Stimulated activated CD8-positive, alpha-beta memory T cell treated with anti-CD3 and anti-CD28 coated beads, Interleukin-15, amount 100 ng/mL, for 4 hours (primary cell): ENCODE data around the gene PLEKHA8.
"Not testable (repeated sequence)": the region's sequence is repeated elsewhere in the genome, so short reads cannot be mapped to it uniquely, and the experiment has no call there.

Experiments used
- DNase-seq, 2 donors: peaks; one replicate each; pipeline ENCODE4 v3.0.0-alpha.2; 2020; ENCODE audit warnings: low read depth in 2 of 2

PLEKHA8 gene

GRCh38 chr7:30062587-30062986 lies 34.4 kb downstream of the PLEKHA8 start:
- no peak for DNase-seq

GRCh38 chr7:30065746-30066145 lies 37.5 kb downstream of the PLEKHA8 start:
- DNase-seq: no peak

GRCh38 chr7:30066687-30067086 lies 38.5 kb downstream of the PLEKHA8 start:
- DNase-seq: no peak

- DNase-seq: no peak
Observed at GRCh38 chr7:30068117-30068516, 39.9 kb downstream of the PLEKHA8 start.

- DNase-seq: no peak
Observed at GRCh38 chr7:30069096-30069867, 41.1 kb downstream of the PLEKHA8 start.

- DNase-seq: no peak
Observed at GRCh38 chr7:30070052-30070451, 41.8 kb downstream of the PLEKHA8 start.

GRCh38 chr7:30072735-30073134 lies 44.5 kb downstream of the PLEKHA8 start:
- no peak for DNase-seq

GRCh38 chr7:30074422-30075030 lies 46.3 kb downstream of the PLEKHA8 start:
- DNase-seq: no peak

GRCh38 chr7:30076411-30076810 lies 48.2 kb downstream of the PLEKHA8 start:
- no peak for DNase-seq

GRCh38 chr7:30078280-30078679 lies 50.1 kb downstream of the PLEKHA8 start:
- no peak for DNase-seq

GRCh38 chr7:30079880-30080279 lies 51.7 kb downstream of the PLEKHA8 start:
- DNase-seq: no peak

GRCh38 chr7:30080818-30081217 lies 52.6 kb downstream of the PLEKHA8 start:
- DNase-seq: no peak

- no peak for DNase-seq
Observed at GRCh38 chr7:30082686-30083085, 54.5 kb downstream of the PLEKHA8 start.

- no peak for DNase-seq
Observed at GRCh38 chr7:30083334-30083733, 55.1 kb downstream of the PLEKHA8 start.

- DNase-seq: no peak
Observed at GRCh38 chr7:30084212-30084611, 56.0 kb downstream of the PLEKHA8 start.

GRCh38 chr7:30086529-30086928 lies 58.3 kb downstream of the PLEKHA8 start:
- DNase-seq: no peak

- DNase-seq: no peak
Observed at GRCh38 chr7:30087371-30087770, 59.2 kb downstream of the PLEKHA8 start.

- DNase-seq: no peak
Observed at GRCh38 chr7:30088362-30088761, 60.1 kb downstream of the PLEKHA8 start.

GRCh38 chr7:30090111-30090510 lies 61.9 kb downstream of the PLEKHA8 start:
- no peak for DNase-seq

GRCh38 chr7:30091491-30091912 lies 63.3 kb downstream of the PLEKHA8 start:
- no peak for DNase-seq

- no peak for DNase-seq
Observed at GRCh38 chr7:30091987-30092386, 63.8 kb downstream of the PLEKHA8 start.

- no peak for DNase-seq
Observed at GRCh38 chr7:30093420-30093952, 65.3 kb downstream of the PLEKHA8 start.

- DNase-seq: not testable (repeated sequence)
Observed at GRCh38 chr7:30098599-30098998, 70.4 kb downstream of the PLEKHA8 start.
